Amniotic stem cell (primary cell): Measurements from ENCODE around the gene UBAP2.
"Not testable (repeated sequence)": the region's sequence is repeated elsewhere in the genome, so short reads cannot be mapped to it uniquely, and the experiment has no call there.

Experiments
- DNase-seq: peaks from one replicate; lab custom pipeline; 2025; lab: John Stamatoyannopoulos, UW

Gene UBAP2

DNA sequence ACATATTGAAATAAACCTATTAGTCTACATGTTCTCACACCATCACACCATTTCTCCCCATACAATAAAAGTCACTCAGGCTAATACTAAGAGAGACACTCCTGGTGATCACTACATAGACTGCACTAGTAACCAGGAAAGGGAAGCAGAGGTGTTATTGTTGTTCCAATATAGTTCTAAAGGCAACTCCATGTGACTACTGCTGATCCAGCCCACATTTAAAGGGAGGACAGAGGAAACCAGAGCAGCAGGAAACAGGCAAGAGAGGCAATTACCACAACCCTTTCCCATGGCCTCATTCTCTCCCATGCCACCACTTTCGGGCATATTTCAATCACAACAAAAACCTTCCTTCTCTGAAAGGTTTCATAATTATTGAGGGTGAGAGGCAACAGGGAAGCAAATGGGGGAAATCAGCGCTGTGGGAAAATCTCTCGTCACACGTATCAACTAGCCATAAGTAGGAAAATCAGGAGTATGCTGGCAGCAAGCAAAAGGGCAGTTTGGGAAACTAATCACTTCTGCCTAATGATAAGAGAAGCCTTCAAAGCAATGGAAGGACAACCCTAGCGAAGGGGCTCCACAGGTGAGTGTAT lies 1.8 kb downstream of the UBAP2 start:
- no peak for DNase-seq

DNA sequence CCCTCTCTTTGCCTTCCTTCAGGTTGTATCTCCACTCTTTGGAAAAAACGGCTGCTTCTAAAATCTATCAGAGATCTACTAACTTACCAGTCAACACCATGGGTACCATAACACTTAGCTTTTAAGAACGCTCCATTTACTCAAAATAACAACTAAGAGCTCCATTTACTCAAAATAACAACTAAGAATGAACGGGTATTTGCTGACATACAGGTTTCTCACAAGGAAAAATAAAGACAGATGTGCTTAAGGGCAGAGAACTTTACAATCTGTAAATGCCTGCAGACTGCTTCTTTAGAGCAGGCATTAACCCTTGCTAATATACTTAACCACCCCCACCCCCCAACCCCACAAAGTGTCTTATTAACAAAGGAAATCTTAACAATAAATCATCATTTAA lies 2.8 kb downstream of the UBAP2 start:
- DNase-seq, result no peak

- not testable (repeated sequence) for DNase-seq
Measured at GRCh38 chr9:34042074-34042473, 6.6 kb downstream of the UBAP2 start.

GRCh38 chr9:34038851-34039250 lies 9.8 kb downstream of the UBAP2 start:
- not testable (repeated sequence) for DNase-seq

- DNase-seq, result no peak
Measured at GRCh38 chr9:34037626-34038025, 11.1 kb downstream of the UBAP2 start.

- no peak for DNase-seq
Measured at GRCh38 chr9:34036625-34037024, 12.1 kb downstream of the UBAP2 start.

GRCh38 chr9:34035656-34036055 lies 13.0 kb downstream of the UBAP2 start:
- no peak for DNase-seq

GRCh38 chr9:34034698-34035065 lies 14.0 kb downstream of the UBAP2 start:
- DNase-seq, result no peak

DNA sequence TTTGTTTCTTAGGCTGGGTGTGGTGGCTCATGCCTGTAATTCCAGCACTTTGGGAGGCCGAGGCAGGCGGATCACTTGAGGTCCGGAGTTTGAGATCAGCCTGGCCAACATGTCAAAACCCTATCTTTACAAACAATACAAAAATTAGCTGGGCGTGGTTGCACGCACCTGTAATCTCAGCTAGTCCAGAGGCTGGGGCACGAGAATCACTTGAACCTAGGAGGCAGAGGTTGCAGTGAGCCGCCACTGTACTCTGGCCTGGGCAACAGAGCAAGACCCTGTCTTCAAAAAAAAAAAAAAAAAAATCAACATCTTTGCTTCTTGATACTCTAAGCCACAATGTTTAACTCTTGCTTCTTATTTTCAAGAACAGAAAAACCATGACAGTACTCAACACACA lies 16.1 kb downstream of the UBAP2 start:
- no peak for DNase-seq

DNA sequence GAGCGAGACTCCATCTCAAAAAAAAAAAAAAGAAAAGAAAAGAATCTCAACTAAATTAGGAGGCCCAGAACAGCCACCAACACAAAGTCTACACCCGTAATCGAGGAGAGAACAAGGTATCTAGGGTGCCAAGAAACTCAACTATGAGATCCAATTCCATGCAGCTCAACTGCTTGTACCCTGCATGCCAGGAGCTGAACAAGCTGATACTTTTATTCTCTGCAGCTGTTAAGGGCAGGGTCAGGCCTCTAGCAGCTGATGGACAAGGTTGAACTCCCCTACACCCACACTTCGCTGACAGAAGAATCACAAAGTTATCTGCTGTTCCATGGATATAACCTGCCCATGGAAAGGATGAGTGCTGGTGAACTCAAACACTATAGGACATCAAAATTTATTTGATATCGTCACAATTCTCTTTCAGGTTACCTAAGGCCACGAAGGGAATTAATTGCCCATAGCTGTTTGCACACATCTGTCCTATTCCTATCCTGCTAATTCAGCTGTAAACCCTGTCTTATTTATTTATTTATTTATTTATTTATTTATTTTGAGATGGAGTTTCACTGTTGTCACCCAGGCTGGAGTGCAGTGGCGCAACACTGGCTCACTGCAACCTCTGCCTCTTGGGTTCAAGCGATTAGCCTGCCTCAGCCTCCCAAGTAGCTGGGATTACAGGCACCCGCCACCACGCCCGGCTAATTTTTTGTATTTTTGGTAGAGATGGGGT lies 20.7 kb downstream of the UBAP2 start:
- DNase-seq, result no peak

- no peak for DNase-seq
Measured at GRCh38 chr9:34025811-34026210, 22.9 kb downstream of the UBAP2 start.

DNA sequence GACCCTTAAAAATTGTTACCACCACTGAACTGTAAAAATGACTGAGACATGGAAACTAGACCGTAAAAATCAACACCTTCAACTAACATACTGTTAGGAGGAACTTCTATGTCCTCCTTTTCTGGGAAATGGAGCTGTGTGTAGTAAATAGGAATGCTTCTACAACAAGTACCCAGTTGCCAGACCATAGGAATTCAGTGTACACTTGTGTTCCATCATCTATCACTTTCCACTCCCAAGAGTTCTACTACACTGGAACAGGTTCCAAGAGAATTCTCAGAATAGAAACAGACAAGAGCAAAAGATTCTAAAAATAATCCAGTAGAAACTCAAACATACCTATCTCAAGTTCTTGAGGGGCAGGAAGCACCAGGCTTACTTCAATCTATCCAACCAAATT lies 23.6 kb downstream of the UBAP2 start:
- no peak for DNase-seq

DNA sequence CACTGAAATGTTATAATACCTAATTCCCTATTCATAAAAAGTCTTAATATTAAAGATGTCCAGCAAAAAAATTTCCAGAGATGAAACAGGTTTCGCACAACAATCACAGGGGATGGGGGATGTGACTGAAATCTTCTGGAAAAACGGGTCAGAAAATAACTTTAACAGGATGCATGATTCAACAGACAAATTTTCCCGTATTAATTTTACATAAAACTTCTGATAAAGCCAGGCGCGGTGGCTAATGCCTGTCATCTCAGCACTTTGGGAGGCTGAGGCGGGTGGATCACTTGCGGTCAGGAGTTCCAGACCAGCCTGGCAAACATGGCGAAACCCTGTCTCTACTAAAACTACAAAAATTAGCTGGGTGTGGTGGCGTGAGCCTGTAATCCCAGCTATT lies 24.2 kb downstream of the UBAP2 start:
- DNase-seq, result not testable (repeated sequence)

DNA sequence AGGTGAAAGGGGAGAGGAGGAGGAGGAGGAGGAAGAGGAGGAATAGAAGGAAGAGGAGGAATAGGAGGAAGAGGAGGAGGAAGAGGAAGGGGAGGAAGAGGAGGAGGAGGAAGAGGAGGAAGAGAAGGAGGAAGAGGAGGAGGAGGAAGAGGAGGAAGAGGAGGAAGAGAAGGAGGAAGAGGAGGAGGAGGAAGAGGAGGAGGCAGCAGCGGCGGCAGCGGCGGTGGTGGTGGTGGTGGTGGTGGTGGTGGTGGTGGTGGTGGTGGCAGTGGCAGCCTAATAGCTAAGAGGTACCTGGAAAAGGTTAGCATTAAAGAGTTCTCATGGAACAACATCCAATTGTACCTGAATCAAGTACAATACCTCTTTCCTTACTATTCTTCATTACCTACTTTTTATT lies 32.5 kb downstream of the UBAP2 start:
- DNase-seq, result no peak

DNA sequence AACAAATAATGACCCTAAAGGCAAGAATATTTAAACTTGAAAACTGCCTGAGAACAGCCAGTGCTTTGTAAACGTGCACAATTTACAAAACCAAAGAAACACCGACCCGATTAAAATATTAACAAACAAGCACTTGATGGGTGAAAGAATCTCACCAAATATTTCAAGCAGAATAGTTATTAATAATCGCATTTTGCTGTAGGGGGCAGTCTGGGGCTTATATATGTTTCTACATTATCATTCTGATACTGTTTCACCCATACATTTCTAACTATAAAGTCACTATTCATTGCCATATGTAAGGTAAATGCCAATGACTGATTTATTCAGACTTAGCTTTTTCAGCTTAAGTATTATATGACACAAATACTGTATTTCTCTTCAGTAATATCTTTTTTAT lies 37.7 kb downstream of the UBAP2 start:
- no peak for DNase-seq

DNA sequence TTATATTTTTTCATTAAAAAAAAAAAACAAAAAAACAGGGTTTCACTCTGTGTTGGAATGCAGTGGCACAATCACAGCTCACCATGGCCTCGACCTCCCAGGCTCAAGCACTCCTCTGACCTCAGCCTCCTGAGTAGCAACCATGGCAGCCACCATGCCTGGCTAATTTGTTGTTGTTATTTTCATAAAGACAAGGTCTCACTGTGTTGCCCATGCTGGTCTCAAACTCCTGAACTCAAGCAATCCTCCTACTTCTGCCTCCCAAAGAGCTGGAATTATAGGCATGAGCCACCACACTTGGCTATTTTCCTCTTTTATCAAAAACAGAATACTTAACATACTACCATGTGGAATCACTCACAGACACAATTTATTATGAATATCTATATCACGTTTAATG lies 46.7 kb downstream of the UBAP2 start:
- no peak for DNase-seq

- no peak for DNase-seq
Measured at GRCh38 chr9:34001298-34001697, 47.4 kb downstream of the UBAP2 start.

- DNase-seq, result no peak
Measured at GRCh38 chr9:33995449-33995848, 53.2 kb downstream of the UBAP2 start.

- DNase-seq, result no peak
Measured at GRCh38 chr9:33993104-33993503, 55.6 kb downstream of the UBAP2 start.

DNA sequence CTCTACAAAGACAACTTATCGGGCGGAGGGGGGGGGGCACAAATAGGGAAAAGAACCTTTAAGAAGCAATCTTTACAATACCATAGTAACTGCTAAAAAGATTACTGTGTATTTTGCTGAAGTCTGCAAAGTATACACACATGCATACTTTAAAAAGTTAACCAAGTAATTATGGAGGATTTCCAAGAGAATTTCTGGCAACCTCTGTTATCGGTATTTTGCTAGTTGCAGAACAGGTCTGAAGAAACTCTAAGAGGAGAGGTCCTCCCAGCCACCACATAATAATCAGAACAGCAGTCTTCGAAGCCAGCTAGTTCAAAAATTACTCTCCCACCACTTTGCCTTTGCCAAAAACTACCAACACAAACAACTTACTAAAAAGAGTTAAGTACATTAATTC lies 56.1 kb downstream of the UBAP2 start:
- DNase-seq, result no peak

GRCh38 chr9:33988219-33988890 lies 60.3 kb downstream of the UBAP2 start:
- no peak for DNase-seq

GRCh38 chr9:33976414-33976813 lies 72.3 kb downstream of the UBAP2 start:
- no peak for DNase-seq

DNA sequence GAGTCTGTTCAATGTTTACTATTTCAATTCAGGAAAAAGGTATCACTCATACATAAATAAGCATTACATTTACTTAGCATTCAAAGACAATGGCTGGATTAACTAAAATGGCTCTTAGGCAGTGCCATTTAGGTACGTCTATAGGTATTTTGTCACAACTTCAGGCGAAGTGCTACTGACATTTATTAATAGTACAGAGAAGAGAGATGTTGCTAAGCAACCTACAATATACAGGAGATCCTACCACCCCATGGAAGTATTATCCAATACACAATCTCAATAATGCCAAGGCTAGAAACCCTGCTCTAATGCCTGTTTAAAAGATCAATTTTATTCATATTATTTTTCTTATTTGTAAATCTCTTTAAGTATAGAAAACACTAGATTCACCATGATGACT lies 76.0 kb downstream of the UBAP2 start:
- DNase-seq, result no peak
